Left forelimb (tissue), 1 donor: ENCODE measurements around the gene SERINC5.
A peak's percentile ranks its signal among the peaks of the same experiment; 100 is the strongest.
"Not testable (repeated sequence)": the region's sequence is repeated elsewhere in the genome, so short reads cannot be mapped to it uniquely, and the experiment has no call there.

Experiments
- DNase-seq: peaks from one replicate; pipeline ENCODE4 v3.0.0-alpha.2; 2018; ENCODE audit warnings: low spot score

The SERINC5 gene

GRCh38 chr5:80138486-80138885, 117.4 kb downstream of the SERINC5 start:
- DNase-seq = no peak

- not testable (repeated sequence) for DNase-seq
These were observed 119.0 kb downstream of the SERINC5 start for GRCh38 chr5:80136798-80137197.

GRCh38 chr5:80134876-80135275, 121.0 kb downstream of the SERINC5 start:
- DNase-seq = no peak

- DNase-seq = no peak
These were observed 126.7 kb downstream of the SERINC5 start for GRCh38 chr5:80129146-80129545.

GRCh38 chr5:80128141-80128540, 127.7 kb downstream of the SERINC5 start:
- no peak for DNase-seq

GRCh38 chr5:80127116-80127552, 128.7 kb downstream of the SERINC5 start:
- DNase-seq = no peak

- DNase-seq = no peak
These were observed 129.8 kb downstream of the SERINC5 start for GRCh38 chr5:80125962-80126480.

GRCh38 chr5:80125022-80125961, 130.6 kb downstream of the SERINC5 start:
- DNase-seq = peak; percentile 20

GRCh38 chr5:80124121-80124918, 131.5 kb downstream of the SERINC5 start:
- DNase-seq = peak; percentile 42

- peak; percentile 1 for DNase-seq
These were observed 133.3 kb downstream of the SERINC5 start for GRCh38 chr5:80122579-80122978.

- no peak for DNase-seq
These were observed 136.5 kb downstream of the SERINC5 start for GRCh38 chr5:80119372-80119771.

- no peak for DNase-seq
These were observed 138.4 kb downstream of the SERINC5 start for GRCh38 chr5:80117446-80117845.

GRCh38 chr5:80116465-80116864, 139.4 kb downstream of the SERINC5 start:
- no peak for DNase-seq

GRCh38 chr5:80116000-80116399, 139.8 kb downstream of the SERINC5 start:
- no peak for DNase-seq

GRCh38 chr5:80114860-80115259, 141.0 kb downstream of the SERINC5 start:
- no peak for DNase-seq

GRCh38 chr5:80111376-80111990, 144.4 kb downstream of the SERINC5 start:
- DNase-seq = not testable (repeated sequence)

GRCh38 chr5:80109646-80110478, 146.0 kb downstream of the SERINC5 start:
- peak; percentile 72 for DNase-seq

- DNase-seq = no peak
These were observed 148.9 kb downstream of the SERINC5 start for GRCh38 chr5:80106916-80107315.

GRCh38 chr5:80105698-80106439, 150.0 kb downstream of the SERINC5 start:
- no peak for DNase-seq

GRCh38 chr5:80103371-80103770, 152.5 kb downstream of the SERINC5 start:
- no peak for DNase-seq
